ENCODE results near the gene TGM5. TPM values are rescaled to one million over a fixed set of nuclear protein-coding genes. Genes with fewer than 3 reads are reported as not detected.
"Not testable (repeated sequence)": the region's sequence is repeated elsewhere in the genome, so short reads cannot be mapped to it uniquely, and the experiment has no call there.

The TGM5 gene
- total RNA-seq, 1 experiment from 2014 or later, result not detected

- no peak overlapping the region for H3K4me3 ChIP-seq (ENCODE audit: insufficient read depth, low read depth, low read length)
- no peak for DNase-seq
- no peaks in the 10 kb centered on the region for H3K36me3 ChIP-seq (replicated peaks; ENCODE audit: control insufficient read depth, insufficient read depth, low read length)
- no peaks in the 10 kb centered on the region for H3K27me3 ChIP-seq (ENCODE audit: control insufficient read depth, insufficient read depth, low read length)
Measured at GRCh38 chr15:43246261-43246774, 20.4 kb downstream of the TGM5 start.

- Histone ChIP-seq H3K27me3 (ENCODE audit: control insufficient read depth, insufficient read depth, low read length) (no peaks in the 10 kb centered on the region), H3K4me3 (ENCODE audit: insufficient read depth, low read depth, low read length) (no peak overlapping the region)
- DNase-seq, result no peak
Measured at GRCh38 chr15:43244092-43244491, 22.6 kb downstream of the TGM5 start.

GRCh38 chr15:43243020-43243645 lies 23.6 kb downstream of the TGM5 start:
- DNase-seq, result no peak
- Histone ChIP-seq H3K4me3 (ENCODE audit: insufficient read depth, low read depth, low read length) (no peak overlapping the region), H3K36me3 (replicated peaks; ENCODE audit: control insufficient read depth, insufficient read depth, low read length) (no peaks in the 10 kb centered on the region), H3K27me3 (ENCODE audit: control insufficient read depth, insufficient read depth, low read length) (no peaks in the 10 kb centered on the region)

More at GRCh38 chr15:43244092-43244491, 22.6 kb downstream of the TGM5 start:
- H3K36me3 ChIP-seq (replicated peaks; ENCODE audit: control insufficient read depth, insufficient read depth, low read length), result no peaks in the 10 kb centered on the region

- no peaks in the 10 kb centered on the region for H3K36me3 ChIP-seq (replicated peaks; ENCODE audit: control insufficient read depth, insufficient read depth, low read length)
- no peak overlapping the region for H3K4me3 ChIP-seq (ENCODE audit: insufficient read depth, low read depth, low read length)
- no peaks in the 10 kb centered on the region for H3K27me3 ChIP-seq (ENCODE audit: control insufficient read depth, insufficient read depth, low read length)
- peak; percentile 6 for DNase-seq
Measured at GRCh38 chr15:43242616-43243015, 24.1 kb downstream of the TGM5 start.

GRCh38 chr15:43241100-43241499 lies 25.6 kb downstream of the TGM5 start:
- Histone ChIP-seq H3K27me3 (ENCODE audit: control insufficient read depth, insufficient read depth, low read length) (no peaks in the 10 kb centered on the region), H3K4me3 (ENCODE audit: insufficient read depth, low read depth, low read length) (no peak overlapping the region), H3K36me3 (replicated peaks; ENCODE audit: control insufficient read depth, insufficient read depth, low read length) (no peaks in the 10 kb centered on the region)
- no peak for DNase-seq

GRCh38 chr15:43239732-43240491 lies 26.8 kb downstream of the TGM5 start:
- H3K4me3 ChIP-seq (ENCODE audit: insufficient read depth, low read depth, low read length), result no peak overlapping the region
- DNase-seq, result no peak
- H3K36me3 ChIP-seq (replicated peaks; ENCODE audit: control insufficient read depth, insufficient read depth, low read length), result no peaks in the 10 kb centered on the region
- no peaks in the 10 kb centered on the region; the same call in 1 of the 2 replicates for H3K27me3 ChIP-seq (ENCODE audit: control insufficient read depth, insufficient read depth, low read length)

GRCh38 chr15:43238671-43239131 lies 28.0 kb downstream of the TGM5 start:
- no peaks in the 10 kb centered on the region for H3K36me3 ChIP-seq (replicated peaks; ENCODE audit: control insufficient read depth, insufficient read depth, low read length)
- H3K27me3 ChIP-seq (ENCODE audit: control insufficient read depth, insufficient read depth, low read length), result no peaks in the 10 kb centered on the region; the same call in 1 of the 2 replicates
- no peak for DNase-seq
- no peak overlapping the region for H3K4me3 ChIP-seq (ENCODE audit: insufficient read depth, low read depth, low read length)

- Histone ChIP-seq H3K4me3 (ENCODE audit: insufficient read depth, low read depth, low read length) (no peak overlapping the region), H3K27me3 (ENCODE audit: control insufficient read depth, insufficient read depth, low read length) (no peaks in the 10 kb centered on the region; the same call in 1 of the 2 replicates), H3K36me3 (replicated peaks; ENCODE audit: control insufficient read depth, insufficient read depth, low read length) (no peaks in the 10 kb centered on the region)
- no peak for DNase-seq
Measured at GRCh38 chr15:43237842-43238470, 28.8 kb downstream of the TGM5 start.

- Histone ChIP-seq H3K27me3 (ENCODE audit: control insufficient read depth, insufficient read depth, low read length) (no peaks in the 10 kb centered on the region; the same call in 1 of the 2 replicates), H3K4me3 (ENCODE audit: insufficient read depth, low read depth, low read length) (no peak overlapping the region), H3K36me3 (replicated peaks; ENCODE audit: control insufficient read depth, insufficient read depth, low read length) (no peaks in the 10 kb centered on the region)
- no peak for DNase-seq
Measured at GRCh38 chr15:43235536-43235935, 31.2 kb downstream of the TGM5 start.

- H3K27me3 ChIP-seq (ENCODE audit: control insufficient read depth, insufficient read depth, low read length), result no peaks in the 10 kb centered on the region; the same call in 1 of the 2 replicates
- no peak overlapping the region for H3K4me3 ChIP-seq (ENCODE audit: insufficient read depth, low read depth, low read length)
- no peaks in the 10 kb centered on the region for H3K36me3 ChIP-seq (replicated peaks; ENCODE audit: control insufficient read depth, insufficient read depth, low read length)
- DNase-seq, result no peak
Measured at GRCh38 chr15:43232289-43232874, 34.3 kb downstream of the TGM5 start.

- H3K4me3 ChIP-seq (ENCODE audit: insufficient read depth, low read depth, low read length), result no peak overlapping the region
- DNase-seq, result no peak
- H3K36me3 ChIP-seq (replicated peaks; ENCODE audit: control insufficient read depth, insufficient read depth, low read length), result no peaks in the 10 kb centered on the region
- H3K27me3 ChIP-seq (ENCODE audit: control insufficient read depth, insufficient read depth, low read length), result no peaks in the 10 kb centered on the region; the same call in 1 of the 2 replicates
Measured at GRCh38 chr15:43230640-43231115, 36.0 kb downstream of the TGM5 start.

GRCh38 chr15:43229977-43230376 lies 36.8 kb downstream of the TGM5 start:
- H3K36me3 ChIP-seq (replicated peaks; ENCODE audit: control insufficient read depth, insufficient read depth, low read length), result no peaks in the 10 kb centered on the region
- no peak for DNase-seq
- H3K27me3 ChIP-seq (ENCODE audit: control insufficient read depth, insufficient read depth, low read length), result no peaks in the 10 kb centered on the region
- no peak overlapping the region for H3K4me3 ChIP-seq (ENCODE audit: insufficient read depth, low read depth, low read length)

GRCh38 chr15:43226436-43227305 lies 40.1 kb downstream of the TGM5 start:
- Histone ChIP-seq H3K36me3 (replicated peaks; ENCODE audit: control insufficient read depth, insufficient read depth, low read length) (no peaks in the 10 kb centered on the region), H3K4me3 (ENCODE audit: insufficient read depth, low read depth, low read length) (no peak overlapping the region), H3K27me3 (ENCODE audit: control insufficient read depth, insufficient read depth, low read length) (no peaks in the 10 kb centered on the region)
- no peak for DNase-seq

GRCh38 chr15:43225950-43226255 lies 40.8 kb downstream of the TGM5 start:
- H3K27me3 ChIP-seq (ENCODE audit: control insufficient read depth, insufficient read depth, low read length); H3K36me3 ChIP-seq (replicated peaks; ENCODE audit: control insufficient read depth, insufficient read depth, low read length); DNase-seq; H3K4me3 ChIP-seq (ENCODE audit: insufficient read depth, low read depth, low read length): not testable (repeated sequence)
